Activated T-cell treated with anti-CD3 and anti-CD28 coated beads, Interleukin-2, amount 50 U/mL, for 72 hours (primary cell): ENCODE results near the gene PAFAH1B1. TPM values are rescaled to one million over a fixed set of nuclear protein-coding genes. Genes with fewer than 3 reads are reported as not detected.
"Not testable (repeated sequence)": the region's sequence is repeated elsewhere in the genome, so short reads cannot be mapped to it uniquely, and the experiment has no call there.

Experiments
- ATAC-seq, 2 donors: fragments of 150-1000 bp; cut with Tn5 transposase; replicated peaks in 1 of 2; 2 replicates each; pipeline ENCODE4 v1.10.0; 2021; ENCODE audit warnings: moderate library complexity in 2 of 2, mild to moderate bottlenecking in 1 of 2
- DNase-seq, 2 donors: peaks; one replicate each; pipeline ENCODE4 v3.0.0; 2021 to 2022; ENCODE audit warnings: mixed read lengths in 1 of 2
- H3K27ac Mint-ChIP-seq: one replicate; pipeline ENCODE4 v1.8.0; 2022; ENCODE audit warnings: mild to moderate bottlenecking, moderate library complexity, mixed read lengths
- H3K27me3 Mint-ChIP-seq: one replicate; pipeline ENCODE4 v1.8.0; 2022; ENCODE audit warnings: low read depth, mixed read lengths
- H3K36me3 Mint-ChIP-seq, 2 donors: one replicate each; pipeline ENCODE4 v1.8.0; 2022; ENCODE audit warnings: mixed read lengths in 2 of 2, mild to moderate bottlenecking in 1 of 2; ENCODE audit not compliant: insufficient read depth in 2 of 2
- H3K4me1 Mint-ChIP-seq: one replicate; pipeline ENCODE4 v1.8.0; 2022; ENCODE audit warnings: low read depth, mixed read lengths
- H3K4me3 Mint-ChIP-seq, 2 donors: one replicate each; pipeline ENCODE4 v1.8.0; 2022; ENCODE audit warnings: mild to moderate bottlenecking in 2 of 2, mixed read lengths in 2 of 2, moderate library complexity in 2 of 2
- H3K9me3 Mint-ChIP-seq, 2 donors: one replicate each; pipeline ENCODE4 v1.8.0; 2022; ENCODE audit warnings: mixed read lengths in 2 of 2
- total RNA-seq, 2 donors: library from RNA; stranded (reverse); gene quantifications; one replicate each; pipeline ENCODE4 v1.2.3, GENCODE V29; 2022

PAFAH1B1 gene
- total RNA-seq, 2 donors from 2014 or later, result 211 to 218 TPM

GRCh38 chr17:2571523-2572303 lies 21.7 kb upstream of the PAFAH1B1 start:
- Mint-ChIP-seq H3K27ac (no peak overlapping the region), H3K36me3 (no peaks in the 10 kb centered on the region), H3K9me3 (no peaks in the 10 kb centered on the region), H3K4me3 (peak overlapping the region in 1 of 2 donors; percentile 29), H3K27me3 (no peaks in the 10 kb centered on the region), H3K4me1 (peaks cover 13% of the 10 kb centered on the region)
- peak; percentile 69 to 85 for ATAC-seq
- no peak for DNase-seq

DNA sequence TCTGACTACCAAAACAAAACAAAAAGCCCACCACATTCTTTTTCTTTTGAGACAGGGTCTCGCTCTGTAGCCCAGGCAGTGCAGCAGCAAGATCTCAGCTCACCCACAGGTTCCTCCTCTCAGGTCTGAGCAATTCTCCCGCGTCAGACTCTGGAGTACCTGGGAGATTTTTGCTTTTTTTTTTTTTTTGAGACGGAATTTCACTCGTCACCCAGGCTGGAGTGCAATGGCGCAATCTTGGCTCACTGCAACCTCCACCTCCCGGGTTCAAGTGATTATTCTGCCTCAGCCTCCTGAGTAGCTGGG lies 21.2 kb upstream of the PAFAH1B1 start:
- ATAC-seq, H3K36me3 Mint-ChIP-seq, H3K9me3 Mint-ChIP-seq, DNase-seq, H3K27me3 Mint-ChIP-seq, H3K27ac Mint-ChIP-seq, H3K4me3 Mint-ChIP-seq: not testable (repeated sequence)
- H3K4me1 Mint-ChIP-seq, result peaks cover 13% of the 10 kb centered on the region

- no peaks in the 10 kb centered on the region for H3K4me1 Mint-ChIP-seq
- H3K4me3 Mint-ChIP-seq, result no peak overlapping the region
- ATAC-seq, result no peak
- H3K27me3 Mint-ChIP-seq, result no peaks in the 10 kb centered on the region
- H3K9me3 Mint-ChIP-seq, result no peaks in the 10 kb centered on the region
- no peaks in the 10 kb centered on the region for H3K36me3 Mint-ChIP-seq
- no peak for DNase-seq
- no peak overlapping the region for H3K27ac Mint-ChIP-seq
These were observed 13.3 kb upstream of the PAFAH1B1 start for GRCh38 chr17:2580151-2580550.

- no peak for DNase-seq
- H3K27ac Mint-ChIP-seq, result no peak overlapping the region
- ATAC-seq, result no peak
- no peaks in the 10 kb centered on the region for H3K36me3 Mint-ChIP-seq
- no peak overlapping the region for H3K4me3 Mint-ChIP-seq
- H3K4me1 Mint-ChIP-seq, result no peaks in the 10 kb centered on the region
- H3K9me3 Mint-ChIP-seq, result no peaks in the 10 kb centered on the region
- H3K27me3 Mint-ChIP-seq, result no peaks in the 10 kb centered on the region
These were observed 12.8 kb upstream of the PAFAH1B1 start for GRCh38 chr17:2580661-2581060.

- Mint-ChIP-seq H3K9me3 (no peaks in the 10 kb centered on the region), H3K36me3 (no peaks in the 10 kb centered on the region), H3K27me3 (no peaks in the 10 kb centered on the region), H3K4me1 (no peaks in the 10 kb centered on the region), H3K4me3 (no peak overlapping the region), H3K27ac (no peak overlapping the region)
- ATAC-seq (no peak), DNase-seq (no peak)
These were observed 11.0 kb upstream of the PAFAH1B1 start for GRCh38 chr17:2582493-2582892.

DNA sequence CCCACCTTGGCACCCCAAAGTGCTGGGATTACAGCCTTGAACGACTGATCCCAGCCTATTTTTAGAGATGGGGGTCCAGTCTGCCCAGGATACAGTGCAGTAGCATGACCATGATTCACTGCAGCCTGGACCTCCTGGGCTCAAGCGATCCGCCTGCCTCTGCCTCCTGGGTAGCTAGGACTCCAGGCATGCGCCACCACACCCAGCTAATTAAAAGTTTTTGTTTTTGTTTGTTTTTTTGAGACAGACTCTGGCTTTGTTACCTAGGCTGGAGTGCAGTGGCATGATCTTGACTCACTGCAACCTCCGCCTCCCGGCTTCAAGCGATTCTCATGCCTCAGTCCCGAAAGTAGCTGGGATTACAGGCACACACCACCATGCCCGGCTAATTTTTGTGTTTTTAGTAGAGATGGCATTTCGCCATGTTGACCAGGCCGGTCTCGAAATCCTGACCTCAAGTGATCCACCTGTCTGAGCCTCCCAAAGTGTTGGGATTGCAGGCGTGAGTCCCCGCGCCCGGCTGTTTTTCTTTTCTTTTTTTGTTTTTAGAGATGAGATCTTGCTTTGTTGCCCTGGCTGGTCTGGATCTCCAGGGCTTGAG lies 2.3 kb upstream of the PAFAH1B1 start:
- ATAC-seq (no peak), DNase-seq (no peak)
- H3K27ac Mint-ChIP-seq, result no peak overlapping the region
- H3K27me3 Mint-ChIP-seq, result no peaks in the 10 kb centered on the region
- H3K9me3 Mint-ChIP-seq, result no peaks in the 10 kb centered on the region
- H3K36me3 Mint-ChIP-seq, result peaks cover 5 to 6% of the 10 kb centered on the region in 2 donors
- peaks cover 7% of the 10 kb centered on the region for H3K4me1 Mint-ChIP-seq
- H3K4me3 Mint-ChIP-seq, result no peak overlapping the region

DNA sequence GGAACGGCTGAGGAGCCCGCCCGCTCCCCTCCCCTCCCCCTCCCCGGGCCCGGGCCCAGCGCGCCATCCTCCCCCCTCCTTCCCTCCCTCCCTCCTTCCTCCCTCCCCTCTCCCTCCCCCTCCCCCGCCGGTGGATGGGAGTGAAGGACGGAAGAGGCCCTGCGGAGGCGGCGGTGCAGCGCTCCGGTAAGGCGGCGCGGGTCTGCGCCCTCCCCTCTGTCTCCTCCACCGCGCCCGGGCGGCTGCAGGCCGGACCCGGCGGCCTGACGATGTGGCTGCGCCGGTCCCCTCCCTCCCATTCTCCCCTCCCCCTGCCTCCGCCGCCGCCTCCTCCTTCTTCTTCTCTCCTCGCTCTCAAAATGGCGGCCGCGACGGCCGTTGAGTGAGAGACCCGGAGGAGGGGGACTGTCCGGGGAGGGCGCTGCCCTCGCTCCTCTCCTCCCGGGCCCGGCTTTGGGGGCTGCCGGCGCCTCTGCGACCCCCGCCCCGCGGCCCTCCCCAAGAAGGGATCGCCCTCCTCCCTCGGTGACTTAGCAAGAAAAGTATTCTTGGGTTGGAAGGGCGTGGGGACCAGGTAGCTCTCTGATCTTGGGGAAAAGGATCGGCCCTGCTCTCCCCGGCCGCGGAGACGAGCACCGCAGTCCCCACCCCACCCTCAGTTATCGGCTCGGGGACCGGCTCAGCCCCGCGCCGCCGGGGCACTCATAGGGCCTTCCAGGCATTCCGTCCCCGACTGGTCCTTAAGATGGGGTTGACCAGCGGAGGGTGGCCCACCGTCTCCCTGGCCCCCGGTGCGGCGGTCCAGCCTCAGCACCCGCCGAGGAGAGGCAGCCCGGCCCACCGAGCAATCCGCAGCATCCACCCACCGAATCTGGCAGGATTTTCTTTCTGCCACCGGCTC lies 617 bp downstream of the PAFAH1B1 start:
- DNase-seq (peak; percentile 83 to 89), ATAC-seq (peak; percentile 66 to 73)
- H3K27me3 Mint-ChIP-seq, result no peaks in the 10 kb centered on the region
- H3K36me3 Mint-ChIP-seq, result peaks cover 6 to 9% of the 10 kb centered on the region in 2 donors
- H3K4me3 Mint-ChIP-seq, result peak overlapping the region; percentile 88 to 95
- H3K4me1 Mint-ChIP-seq, result peaks cover 37% of the 10 kb centered on the region
- no peaks in the 10 kb centered on the region for H3K9me3 Mint-ChIP-seq
- H3K27ac Mint-ChIP-seq, result peak overlapping the region; percentile 96

DNA sequence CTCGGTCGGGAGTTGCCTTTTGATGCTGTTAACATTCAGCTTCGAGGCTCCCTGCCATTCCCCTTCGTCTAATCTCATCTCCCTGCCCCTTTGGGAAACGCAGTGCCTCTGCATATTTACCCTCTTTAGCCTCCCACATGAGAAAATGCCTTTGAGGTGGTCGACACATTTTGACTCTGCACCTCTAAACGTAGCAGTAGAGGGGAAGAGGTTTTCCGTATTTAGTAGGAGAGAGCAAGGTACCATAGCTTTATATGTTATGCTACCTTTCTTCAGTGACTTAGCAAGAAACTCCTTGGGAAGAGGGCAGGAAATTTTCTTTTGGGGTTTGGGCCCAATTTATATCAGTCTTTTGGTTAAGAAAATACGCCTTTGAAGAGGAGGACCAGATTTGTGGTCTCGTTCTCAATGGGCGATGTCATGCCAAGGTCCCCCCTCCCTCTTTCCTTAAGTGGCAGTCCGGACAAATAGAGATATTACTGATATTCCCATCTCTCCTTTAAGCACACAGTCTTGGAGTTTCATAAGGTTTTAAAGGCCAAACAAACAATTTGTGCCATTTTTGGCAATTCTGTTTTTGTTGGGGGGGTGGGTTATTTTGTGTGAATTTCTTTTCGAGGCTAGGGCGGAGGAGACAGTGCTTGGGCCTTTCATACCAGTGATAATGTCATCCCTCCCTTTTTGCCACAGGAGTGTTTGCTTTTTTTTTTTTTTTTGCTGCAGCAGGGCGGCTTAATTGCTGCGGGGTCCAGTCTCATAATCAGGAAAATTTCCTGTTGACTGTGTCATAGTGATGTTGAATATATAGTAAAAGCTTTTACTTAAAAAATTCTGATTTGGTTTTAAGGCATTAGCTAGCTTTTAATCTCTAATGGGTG lies 1.5 kb downstream of the PAFAH1B1 start:
- Mint-ChIP-seq H3K27me3 (no peaks in the 10 kb centered on the region), H3K4me1 (peaks cover 43% of the 10 kb centered on the region), H3K9me3 (no peaks in the 10 kb centered on the region), H3K27ac (peak overlapping the region; percentile 96), H3K36me3 (peaks cover 6 to 12% of the 10 kb centered on the region in 2 donors), H3K4me3 (peak overlapping the region; percentile 88 to 95)
- ATAC-seq (no peak), DNase-seq (no peak)

DNA sequence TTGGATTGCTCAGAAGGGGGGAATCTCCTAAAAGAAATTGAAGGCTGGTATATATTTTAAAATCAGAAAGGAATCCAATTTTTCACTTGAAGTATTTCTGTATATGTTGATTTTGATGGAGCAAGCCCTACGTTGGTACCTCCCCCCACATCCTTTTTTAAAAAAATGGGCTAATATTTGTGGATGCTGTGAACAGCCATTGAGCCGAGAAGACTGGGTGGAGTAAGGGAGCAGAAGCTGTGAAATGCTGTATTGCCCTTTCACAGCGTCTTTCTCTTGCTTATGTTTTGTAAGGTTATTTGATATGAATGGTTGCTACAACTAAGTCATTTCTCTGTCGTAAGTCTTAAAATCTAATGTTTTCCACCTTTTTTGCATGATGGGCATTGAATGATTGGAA lies 2.3 kb downstream of the PAFAH1B1 start:
- Mint-ChIP-seq H3K36me3 (peaks cover 6 to 12% of the 10 kb centered on the region in 2 donors), H3K9me3 (no peaks in the 10 kb centered on the region), H3K4me3 (peak overlapping the region; percentile 88 to 95), H3K27me3 (no peaks in the 10 kb centered on the region), H3K27ac (peak overlapping the region; percentile 96), H3K4me1 (peaks cover 43% of the 10 kb centered on the region)
- ATAC-seq (no peak), DNase-seq (no peak)

DNA sequence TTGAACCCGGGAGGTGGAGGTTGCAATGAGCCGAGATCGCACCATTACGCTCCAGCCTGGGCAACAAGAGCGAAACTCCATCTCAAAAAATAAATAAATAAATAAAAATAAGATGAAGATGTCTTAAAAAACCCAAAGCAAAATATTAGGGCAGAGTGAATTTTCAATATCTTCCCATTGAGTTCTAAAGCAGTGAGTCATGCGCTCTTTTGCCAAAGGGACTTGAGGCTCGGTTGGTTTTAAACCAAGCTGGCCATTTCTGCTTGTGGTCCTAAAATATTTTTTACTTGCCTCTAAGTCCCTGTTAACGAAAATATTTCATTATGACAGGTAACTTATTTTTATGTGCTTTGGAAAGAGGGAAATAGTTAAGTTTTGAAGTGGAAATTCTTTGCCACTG lies 4.7 kb downstream of the PAFAH1B1 start:
- no peak overlapping the region for H3K4me3 Mint-ChIP-seq
- no peaks in the 10 kb centered on the region for H3K27me3 Mint-ChIP-seq
- H3K27ac Mint-ChIP-seq, result no peak overlapping the region
- ATAC-seq (no peak), DNase-seq (no peak)
- peaks cover 9 to 12% of the 10 kb centered on the region in 2 donors for H3K36me3 Mint-ChIP-seq
- peaks cover 61% of the 10 kb centered on the region for H3K4me1 Mint-ChIP-seq
- H3K9me3 Mint-ChIP-seq, result no peaks in the 10 kb centered on the region

GRCh38 chr17:2602597-2603017 lies 9.2 kb downstream of the PAFAH1B1 start:
- H3K36me3 Mint-ChIP-seq, result peaks cover 4 to 7% of the 10 kb centered on the region in 2 donors
- H3K9me3 Mint-ChIP-seq, result no peaks in the 10 kb centered on the region
- peaks cover 66% of the 10 kb centered on the region for H3K4me1 Mint-ChIP-seq
- H3K27me3 Mint-ChIP-seq, result no peaks in the 10 kb centered on the region
- peak overlapping the region; percentile 33 for H3K27ac Mint-ChIP-seq
- DNase-seq (no peak), ATAC-seq (peak; percentile 53 to 54)
- peak overlapping the region in 1 of 2 donors; percentile 27 for H3K4me3 Mint-ChIP-seq

GRCh38 chr17:2608350-2608913 lies 15.0 kb downstream of the PAFAH1B1 start:
- DNase-seq (no peak), ATAC-seq (no peak)
- no peak overlapping the region for H3K27ac Mint-ChIP-seq
- H3K9me3 Mint-ChIP-seq, result no peaks in the 10 kb centered on the region
- H3K36me3 Mint-ChIP-seq, result peaks cover 1 to 4% of the 10 kb centered on the region in 2 donors
- peaks cover 68% of the 10 kb centered on the region for H3K4me1 Mint-ChIP-seq
- no peaks in the 10 kb centered on the region for H3K27me3 Mint-ChIP-seq
- no peak overlapping the region for H3K4me3 Mint-ChIP-seq
